GM19238 (cell line): ENCODE measurements around the gene CELF1.

Experiments
- DNase-seq: peaks from one replicate; pipeline ENCODE4 v3.0.0; 2011; ENCODE audit warnings: low spot score; ENCODE audit not compliant: insufficient read length

Gene CELF1

GRCh38 chr11:47448566-47449427 is 104.1 kb downstream of the CELF1 start, which contains the start of gene RAPSN:
Gene RAPSN (minus strand): TSS chr11:47449136. CDS start chr11:47448964, 172 bp downstream.
- DNase-seq, result no peak

GRCh38 chr11:47447906-47448305 is 105.0 kb downstream of the CELF1 start:
- DNase-seq, result no peak

- no peak for DNase-seq
Observed at GRCh38 chr11:47446833-47447232, 106.1 kb downstream of the CELF1 start.

- DNase-seq, result no peak
Observed at GRCh38 chr11:47445840-47446239, 107.1 kb downstream of the CELF1 start.

- DNase-seq, result no peak
Observed at GRCh38 chr11:47443817-47444216, 109.1 kb downstream of the CELF1 start.

- DNase-seq, result no peak
Observed at GRCh38 chr11:47443028-47443700, 109.8 kb downstream of the CELF1 start.

GRCh38 chr11:47442514-47442913 is 110.4 kb downstream of the CELF1 start:
- no peak for DNase-seq

- no peak for DNase-seq
Observed at GRCh38 chr11:47441421-47441820, 111.5 kb downstream of the CELF1 start.

GRCh38 chr11:47440054-47440476 is 112.9 kb downstream of the CELF1 start:
- DNase-seq, result no peak

- no peak for DNase-seq
Observed at GRCh38 chr11:47438721-47439120, 114.2 kb downstream of the CELF1 start.

- DNase-seq, result no peak
Observed at GRCh38 chr11:47437746-47438418, 115.0 kb downstream of the CELF1 start.

- no peak for DNase-seq
Observed at GRCh38 chr11:47437218-47437745, 115.7 kb downstream of the CELF1 start.

GRCh38 chr11:47436726-47437125 is 116.2 kb downstream of the CELF1 start:
- DNase-seq, result no peak

GRCh38 chr11:47435687-47436086 is 117.2 kb downstream of the CELF1 start:
- no peak for DNase-seq

- DNase-seq, result no peak
Observed at GRCh38 chr11:47434011-47434786, 118.7 kb downstream of the CELF1 start.

- no peak for DNase-seq
Observed at GRCh38 chr11:47433157-47433556, 119.8 kb downstream of the CELF1 start.

- DNase-seq, result no peak
Observed at GRCh38 chr11:47431356-47432083, 121.4 kb downstream of the CELF1 start.

GRCh38 chr11:47430524-47430923 is 122.4 kb downstream of the CELF1 start:
- no peak for DNase-seq

GRCh38 chr11:47426062-47426956 is 126.6 kb downstream of the CELF1 start, which contains the start of gene PSMC3:
Gene PSMC3 (minus strand): TSS chr11:47426439. CDS start chr11:47426279, 160 bp downstream.
- peak; percentile 93 for DNase-seq
